GM12875 (cell line): ENCODE data around the gene CAAP1.
"Not testable (repeated sequence)": the region's sequence is repeated elsewhere in the genome, so short reads cannot be mapped to it uniquely, and the experiment has no call there.

Source experiments
- H3K4me3 ChIP-seq: one replicate; pipeline ENCODE4 v1.5.1; 2011; ENCODE audit warnings: low read depth, low read length, control low read depth
- CTCF ChIP-seq: IDR thresholded peaks from 2 replicates; pipeline ENCODE4 v1.5.1; 2011; ENCODE audit warnings: low read depth, mild to moderate bottlenecking, control low read depth, inconsistent platforms, low read length, moderate library complexity, borderline replicate concordance; ENCODE audit not compliant: insufficient read depth

Gene CAAP1

GRCh38 chr9:26850995-26851394 lies 41.6 kb downstream of the CAAP1 start:
- no peak for TF ChIP-seq CTCF
- no peak overlapping the region for H3K4me3 ChIP-seq

DNA sequence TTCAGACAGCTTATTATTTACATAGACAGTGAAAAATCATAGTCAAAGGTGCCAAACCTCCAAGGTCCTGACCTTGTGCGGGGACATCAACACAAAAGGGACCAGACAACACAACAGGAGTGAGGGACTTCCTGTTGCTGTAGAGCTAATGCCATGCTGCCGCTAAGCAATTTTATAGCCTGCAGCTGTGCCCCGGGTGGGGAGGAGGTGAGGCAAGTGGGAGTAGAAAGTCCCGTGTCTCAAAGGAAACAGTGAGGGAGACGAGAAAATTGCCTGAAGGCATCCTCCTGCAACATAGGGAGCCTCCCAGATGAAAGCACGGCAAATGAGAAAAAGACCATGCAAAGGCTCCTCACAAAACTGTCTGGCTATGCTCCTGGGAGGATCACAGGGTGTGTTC lies 58.8 kb downstream of the CAAP1 start:
- H3K4me3 ChIP-seq = no peak overlapping the region
- TF ChIP-seq CTCF = no peak

DNA sequence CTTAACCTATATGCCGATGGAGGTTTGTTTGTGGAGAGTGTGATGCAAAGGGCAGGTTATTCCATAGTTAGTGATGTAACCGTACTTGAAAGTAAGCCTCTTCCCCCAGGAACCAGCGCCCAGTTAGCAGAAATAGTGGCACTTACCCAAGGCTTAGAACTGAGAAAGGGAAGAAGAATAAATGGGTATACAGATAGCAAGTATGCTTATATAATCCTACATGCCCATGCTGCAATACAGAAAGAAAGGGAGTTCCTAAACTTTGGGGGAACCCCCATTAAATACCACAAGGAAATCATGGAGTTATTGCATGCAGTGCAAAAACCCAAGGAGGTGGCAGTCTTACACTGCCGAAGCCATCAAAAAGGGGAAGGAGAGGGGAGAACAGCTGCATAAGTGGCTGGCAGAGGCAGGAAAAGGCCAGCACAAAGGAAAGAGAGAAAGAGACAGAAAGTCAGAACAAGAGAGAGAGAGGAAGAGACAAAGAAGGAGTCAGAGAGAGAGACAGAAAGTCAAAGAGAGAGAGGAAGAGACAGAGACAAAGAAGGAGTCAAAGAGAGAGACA lies 64.1 kb downstream of the CAAP1 start:
- H3K4me3 ChIP-seq = not testable (repeated sequence)

- no peak for TF ChIP-seq CTCF
Measured at GRCh38 chr9:26814799-26815198, 77.8 kb downstream of the CAAP1 start.

GRCh38 chr9:26813247-26813646 lies 79.4 kb downstream of the CAAP1 start:
- no peak overlapping the region for H3K4me3 ChIP-seq
- no peak for TF ChIP-seq CTCF

More at GRCh38 chr9:26814799-26815198, 77.8 kb downstream of the CAAP1 start:
- H3K4me3 ChIP-seq = no peak overlapping the region

DNA sequence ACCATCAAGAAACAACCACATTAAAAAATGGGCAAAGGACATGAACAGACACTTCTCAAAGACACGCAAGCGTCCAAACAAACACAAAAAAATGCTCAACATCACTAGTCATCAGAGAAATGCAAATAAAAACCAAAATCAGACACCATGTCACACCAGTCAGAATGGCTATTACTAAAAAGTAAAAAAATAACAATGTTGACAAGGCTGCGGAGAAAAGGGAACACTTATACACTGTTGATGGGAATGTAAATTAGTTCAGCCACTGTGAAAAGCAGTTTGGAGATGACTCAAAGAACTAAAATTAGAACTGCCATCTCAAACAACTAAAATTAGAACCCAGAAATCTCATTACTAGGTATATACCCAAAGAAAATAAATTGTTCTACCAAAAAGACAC lies 80.4 kb downstream of the CAAP1 start:
- H3K4me3 ChIP-seq = no peak overlapping the region
- TF ChIP-seq CTCF = no peak

- TF ChIP-seq CTCF = no peak
- H3K4me3 ChIP-seq = no peak overlapping the region
Measured at GRCh38 chr9:26811106-26811505, 81.5 kb downstream of the CAAP1 start.

GRCh38 chr9:26809795-26810194 lies 82.8 kb downstream of the CAAP1 start:
- TF ChIP-seq CTCF = no peak
- H3K4me3 ChIP-seq = no peak overlapping the region
